Measurements from ENCODE around the gene RPN2.

Gene RPN2

GRCh38 chr20:37243937-37244571 lies 64.9 kb downstream of the RPN2 start:
- DNase-seq: no peak

- DNase-seq: no peak
Observed at GRCh38 chr20:37244572-37244957, 65.4 kb downstream of the RPN2 start.

GRCh38 chr20:37245216-37246150 lies 66.4 kb downstream of the RPN2 start:
- no peak for DNase-seq

- no peak for DNase-seq
Observed at GRCh38 chr20:37246736-37247135, 67.6 kb downstream of the RPN2 start.

GRCh38 chr20:37247547-37247946 lies 68.4 kb downstream of the RPN2 start:
- DNase-seq: no peak

GRCh38 chr20:37249304-37249703 lies 70.2 kb downstream of the RPN2 start:
- DNase-seq: no peak

- DNase-seq: no peak
Observed at GRCh38 chr20:37251825-37252477, 72.8 kb downstream of the RPN2 start.

GRCh38 chr20:37253087-37253486 lies 74.0 kb downstream of the RPN2 start:
- no peak for DNase-seq

- no peak for DNase-seq
Observed at GRCh38 chr20:37254114-37254878, 75.2 kb downstream of the RPN2 start.

GRCh38 chr20:37256286-37256685 lies 77.2 kb downstream of the RPN2 start:
- DNase-seq: no peak

- no peak for DNase-seq
Observed at GRCh38 chr20:37257530-37257929, 78.4 kb downstream of the RPN2 start.

- DNase-seq: no peak
Observed at GRCh38 chr20:37257988-37258387, 78.9 kb downstream of the RPN2 start.

- no peak for DNase-seq
Observed at GRCh38 chr20:37259031-37259430, 79.9 kb downstream of the RPN2 start.

- no peak for DNase-seq
Observed at GRCh38 chr20:37259865-37260264, 80.7 kb downstream of the RPN2 start.

GRCh38 chr20:37260923-37261322 lies 81.8 kb downstream of the RPN2 start:
- no peak for DNase-seq

- DNase-seq: no peak
Observed at GRCh38 chr20:37261714-37262113, 82.6 kb downstream of the RPN2 start, which contains the start of gene GHRH. TSS of gene GHRH (minus strand) at chr20:37261814. CDS start at chr20:37256889, 4,925 bp downstream.

GRCh38 chr20:37262505-37262904 lies 83.4 kb downstream of the RPN2 start:
- no peak for DNase-seq

- no peak for DNase-seq
Observed at GRCh38 chr20:37263686-37264085, 84.6 kb downstream of the RPN2 start.

GRCh38 chr20:37265152-37265551 lies 86.0 kb downstream of the RPN2 start:
- no peak for DNase-seq

GRCh38 chr20:37266940-37267666 lies 88.0 kb downstream of the RPN2 start:
- no peak for DNase-seq

- no peak for DNase-seq
Observed at GRCh38 chr20:37267667-37268313, 88.7 kb downstream of the RPN2 start.

Data from stimulated activated CD4-positive, alpha-beta T cell treated with anti-CD3 and anti-CD28 coated beads, Interleukin-4, amount 100 ng/mL, for 1 hour (primary cell).